Stimulated activated CD8-positive, alpha-beta memory T cell treated with anti-CD3 and anti-CD28 coated beads, Interleukin-7, amount 100 ng/mL, for 1 hour (primary cell): ENCODE results near the gene RPS26.
"Not testable (repeated sequence)": the region's sequence is repeated elsewhere in the genome, so short reads cannot be mapped to it uniquely, and the experiment has no call there.

Source experiments
- DNase-seq, 2 donors: peaks; one replicate each; pipeline ENCODE4 v3.0.0-alpha.2; 2020; ENCODE audit warnings: low read depth in 2 of 2

The RPS26 gene

GRCh38 chr12:56021889-56022497 lies 19.7 kb upstream of the RPS26 start:
- no peak for DNase-seq

DNA sequence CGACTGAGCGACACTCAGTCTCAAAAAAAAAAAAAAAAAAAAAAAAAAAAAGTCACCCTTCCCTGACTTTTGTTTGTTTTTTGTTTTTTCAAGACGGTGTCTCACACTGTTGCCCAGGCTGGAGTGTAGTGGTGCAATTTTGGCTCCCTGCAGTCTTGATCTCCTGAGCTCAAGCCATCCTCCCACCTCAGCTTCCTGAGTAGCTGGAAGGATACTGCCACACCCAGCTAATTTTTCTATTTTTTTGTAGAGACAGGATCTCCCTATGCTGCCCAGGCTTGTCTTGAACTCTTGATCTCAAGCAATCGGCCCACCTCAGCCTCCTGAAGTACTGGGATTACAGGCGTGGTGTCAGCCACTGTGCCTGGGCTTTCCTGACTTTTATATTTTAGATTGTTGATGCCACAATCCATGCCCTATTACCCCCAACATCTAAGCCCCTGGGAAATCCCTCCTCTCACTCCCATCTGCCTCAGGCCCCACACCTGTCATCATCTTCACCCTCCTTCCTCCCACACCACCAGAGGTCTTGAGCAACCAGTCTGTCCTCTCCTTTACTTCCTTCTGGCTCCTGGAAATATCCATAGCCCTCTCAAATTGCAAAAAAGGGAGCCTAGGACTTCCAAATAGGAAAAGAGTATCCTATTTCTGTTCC lies 13.1 kb upstream of the RPS26 start:
- no peak for DNase-seq

DNA sequence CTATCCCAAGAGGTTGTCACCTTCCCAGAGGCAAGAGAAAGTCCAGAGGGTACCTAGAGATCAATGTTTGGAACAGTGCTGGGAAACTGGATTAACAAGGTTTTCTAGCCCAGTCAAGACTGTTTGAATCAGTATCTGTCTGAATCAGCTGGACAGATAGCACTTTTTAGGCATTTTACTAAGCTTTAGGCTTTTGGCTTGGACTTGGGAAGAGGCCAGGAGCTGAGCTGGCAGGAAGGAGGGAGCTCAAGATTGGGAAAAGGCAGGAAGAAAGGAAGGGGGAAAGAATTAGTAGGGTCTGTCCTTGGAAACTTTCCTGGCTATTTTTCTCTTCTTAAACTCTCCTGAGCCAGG lies 12.6 kb upstream of the RPS26 start:
- DNase-seq: no peak

DNA sequence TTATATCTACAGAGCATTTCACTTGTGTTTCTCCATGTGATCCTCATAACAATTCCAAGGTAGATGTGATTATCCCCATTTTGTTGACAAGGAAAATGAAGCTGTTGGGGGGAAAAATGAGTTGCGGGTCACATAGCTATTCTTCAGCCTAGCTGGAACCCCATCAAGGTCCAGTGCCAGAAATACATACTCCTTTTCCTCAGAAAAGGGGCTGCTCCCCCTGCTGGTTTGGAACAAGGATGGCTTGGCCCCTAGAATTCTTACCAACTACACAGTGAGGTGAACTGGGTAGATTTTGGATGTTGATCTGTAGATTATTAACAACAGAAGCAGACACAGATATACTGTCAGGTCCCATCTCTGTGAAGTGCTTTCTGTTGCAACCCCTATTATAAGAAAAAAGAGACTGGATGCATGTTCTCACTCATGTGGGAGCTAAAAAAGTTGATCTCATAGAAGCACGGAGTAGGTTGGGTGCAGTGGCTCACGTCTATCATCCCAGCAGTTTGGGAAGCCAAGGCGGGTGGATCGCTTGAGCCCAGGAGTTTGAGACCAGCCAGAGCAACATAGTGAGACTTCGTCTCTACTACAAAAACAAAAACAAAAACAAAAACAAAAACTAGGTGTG lies 11.9 kb upstream of the RPS26 start:
- no peak for DNase-seq

- no peak for DNase-seq
Observed at GRCh38 chr12:56031987-56032386, 9.7 kb upstream of the RPS26 start.

DNA sequence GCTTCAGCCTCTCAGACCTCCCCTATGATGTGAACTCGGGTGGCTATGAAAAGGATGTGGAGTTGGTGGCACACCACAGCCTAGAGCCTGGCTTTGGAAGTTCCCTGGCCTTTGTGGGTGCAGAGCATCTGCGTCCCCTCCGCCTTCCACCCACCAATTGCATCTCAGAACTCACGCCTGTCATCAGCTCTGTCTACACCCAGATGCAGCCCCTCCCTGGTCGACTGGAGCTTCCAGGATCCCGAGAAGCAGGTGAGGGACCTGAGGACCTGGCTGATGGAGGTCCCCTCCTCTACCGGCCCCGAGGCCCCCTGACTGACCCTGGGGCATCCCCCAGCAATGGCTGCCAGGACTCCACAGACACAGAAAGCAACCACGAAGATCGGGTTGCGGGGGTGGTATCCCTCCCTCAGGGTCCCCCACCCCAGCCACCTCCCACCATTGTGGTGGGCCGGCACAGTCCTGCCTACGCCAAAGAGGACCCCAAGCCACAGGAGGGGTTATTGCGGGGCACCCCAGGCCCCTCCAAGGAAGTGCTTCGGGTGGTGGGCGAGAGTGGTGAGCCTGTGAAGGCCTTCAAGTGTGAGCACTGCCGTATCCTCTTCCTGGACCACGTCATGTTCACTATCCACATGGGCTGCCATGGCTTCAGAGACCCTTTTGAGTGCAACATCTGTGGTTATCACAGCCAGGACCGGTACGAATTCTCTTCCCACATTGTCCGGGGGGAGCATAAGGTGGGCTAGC lies 7.0 kb upstream of the RPS26 start:
- DNase-seq: no peak

- DNase-seq: no peak
Observed at GRCh38 chr12:56037161-56037560, 4.6 kb upstream of the RPS26 start.

DNA sequence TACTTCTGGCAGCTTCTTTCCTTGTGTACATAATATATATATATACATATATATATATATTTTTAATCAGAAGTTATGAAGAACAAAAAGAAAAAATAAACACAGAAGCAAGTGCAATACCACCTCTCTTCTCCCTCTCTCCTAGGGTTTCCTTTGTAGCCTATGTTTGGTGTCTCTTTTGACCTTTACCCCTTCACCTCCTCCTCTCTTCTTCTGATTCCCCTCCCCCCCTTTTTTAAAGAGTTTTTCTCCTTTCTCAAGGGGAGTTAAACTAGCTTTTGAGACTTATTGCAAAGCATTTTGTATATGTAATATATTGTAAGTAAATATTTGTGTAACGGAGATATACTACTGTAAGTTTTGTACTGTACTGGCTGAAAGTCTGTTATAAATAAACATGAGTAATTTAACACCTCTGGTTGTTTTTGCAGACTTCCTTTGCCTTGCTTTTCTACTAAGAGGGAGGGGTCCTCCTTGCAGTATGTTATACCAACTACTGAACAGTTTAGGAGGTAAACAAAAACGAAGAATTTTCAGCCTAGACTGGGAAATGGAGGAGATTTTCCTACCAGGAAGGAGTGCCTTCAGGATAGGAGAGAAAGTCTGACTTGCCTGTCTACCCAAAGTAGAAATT lies 3.6 kb upstream of the RPS26 start:
- no peak for DNase-seq

DNA sequence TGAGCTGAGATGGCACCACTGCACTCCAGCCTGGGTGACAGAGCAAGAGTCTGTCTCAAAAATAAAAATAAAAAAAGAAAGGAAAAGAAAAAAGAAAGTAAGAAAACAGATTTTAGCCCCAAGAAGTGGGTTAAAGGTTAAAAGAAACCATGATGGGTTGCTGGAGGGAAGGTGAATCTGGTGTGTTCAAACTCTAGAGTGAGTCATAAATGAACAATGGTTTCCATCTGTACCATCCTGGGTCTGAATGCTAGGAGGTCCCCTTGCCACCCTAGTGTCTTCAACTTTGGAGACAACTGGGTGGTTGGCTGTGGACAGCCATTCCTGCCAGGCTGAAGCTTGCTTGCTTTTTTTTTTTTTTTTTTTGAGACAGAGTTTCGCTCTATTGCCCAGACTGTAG lies 1.6 kb upstream of the RPS26 start:
- no peak for DNase-seq

GRCh38 chr12:56040963-56041551 lies 661 bp upstream of the RPS26 start:
- no peak for DNase-seq

- DNase-seq: not testable (repeated sequence)
Observed at GRCh38 chr12:56042430-56042813, 704 bp downstream of the RPS26 start.

- no peak for DNase-seq
Observed at GRCh38 chr12:56042843-56043242, 1.1 kb downstream of the RPS26 start.

GRCh38 chr12:56046027-56046780 lies 4.5 kb downstream of the RPS26 start:
- no peak for DNase-seq

DNA sequence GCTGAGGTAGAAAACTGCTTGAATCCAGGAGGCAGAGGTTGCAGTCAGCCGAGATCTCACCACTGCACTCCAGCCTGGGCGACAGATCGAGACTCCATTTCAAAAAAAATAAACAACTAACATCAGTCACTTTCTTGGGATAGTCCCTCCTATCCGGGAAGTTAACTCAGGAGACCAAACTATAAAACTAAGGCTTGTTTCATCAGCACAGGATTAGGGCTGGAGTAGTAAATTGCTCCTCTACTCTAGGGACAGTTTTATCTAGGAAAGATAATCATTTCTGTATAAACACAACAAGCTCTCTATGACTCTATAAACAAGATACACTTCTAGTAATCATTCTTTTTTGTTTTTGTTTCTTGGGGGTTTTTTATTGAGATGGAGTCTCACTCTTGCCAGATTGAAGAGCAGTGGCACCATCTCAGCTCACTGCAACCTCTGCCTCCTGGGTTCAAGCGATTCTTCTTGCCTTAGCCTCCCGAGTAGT lies 11.7 kb downstream of the RPS26 start:
- no peak for DNase-seq

GRCh38 chr12:56059964-56060363 lies 18.2 kb downstream of the RPS26 start:
- DNase-seq: not testable (repeated sequence)

- DNase-seq: no peak
Observed at GRCh38 chr12:56061982-56062381, 20.3 kb downstream of the RPS26 start.

DNA sequence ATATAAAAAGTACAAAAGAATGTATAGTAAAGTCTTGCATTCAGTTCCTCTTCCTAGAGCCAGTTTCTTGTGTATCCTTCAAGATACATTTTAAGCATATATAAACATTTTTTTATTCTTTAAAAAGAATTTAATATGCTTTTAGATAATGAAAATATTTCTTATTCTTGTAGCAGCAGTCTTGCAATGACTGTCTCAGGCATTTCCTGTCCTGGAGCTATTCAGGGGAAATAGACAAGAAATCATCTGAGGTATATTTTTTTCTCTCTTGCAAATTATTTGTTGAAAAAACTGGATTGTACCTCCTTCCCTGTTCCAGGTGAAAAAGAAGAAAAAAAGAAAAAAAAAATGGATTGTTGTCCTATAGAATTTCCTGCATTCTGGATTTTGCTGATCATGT lies 21.3 kb downstream of the RPS26 start:
- DNase-seq: no peak

DNA sequence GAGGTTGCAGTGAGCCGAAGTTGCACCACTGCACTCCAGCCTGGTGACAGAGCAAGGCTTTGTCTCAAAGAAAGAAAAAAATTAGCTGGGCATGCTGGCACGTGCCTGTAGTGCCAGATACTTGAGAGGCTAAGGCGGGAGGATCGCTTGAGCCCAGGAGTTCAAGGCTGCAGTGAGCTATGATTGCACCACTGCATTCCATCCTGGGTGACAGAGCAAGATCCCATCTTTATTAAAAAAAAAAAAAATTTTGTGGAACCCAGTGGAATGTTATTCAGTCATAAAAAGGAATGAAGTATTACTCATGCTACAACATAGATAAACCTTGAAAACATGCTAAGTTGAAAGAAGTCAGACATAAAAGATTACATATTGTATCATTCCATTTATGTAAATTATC lies 29.9 kb downstream of the RPS26 start:
- DNase-seq: no peak

DNA sequence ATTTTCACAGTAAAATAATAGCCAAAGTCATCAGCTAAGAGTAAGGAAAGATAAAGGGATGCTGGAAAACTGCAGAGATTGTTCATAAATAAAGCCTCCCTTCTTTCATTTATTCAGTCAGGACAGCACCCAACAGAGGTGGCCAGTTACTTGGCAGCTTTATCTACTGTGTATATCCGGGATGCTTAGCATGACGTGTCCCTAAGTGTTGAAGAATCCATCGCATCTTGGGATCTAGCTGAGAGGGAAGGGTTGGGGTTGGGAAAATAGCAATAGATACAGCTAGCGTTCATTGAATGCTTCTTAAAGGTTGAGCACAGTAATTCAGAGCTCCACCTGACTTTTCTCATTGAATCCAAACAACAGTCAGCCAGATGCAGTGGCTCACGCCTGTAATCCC lies 32.7 kb downstream of the RPS26 start:
- no peak for DNase-seq

- not testable (repeated sequence) for DNase-seq
Observed at GRCh38 chr12:56077966-56078365, 36.2 kb downstream of the RPS26 start.

DNA sequence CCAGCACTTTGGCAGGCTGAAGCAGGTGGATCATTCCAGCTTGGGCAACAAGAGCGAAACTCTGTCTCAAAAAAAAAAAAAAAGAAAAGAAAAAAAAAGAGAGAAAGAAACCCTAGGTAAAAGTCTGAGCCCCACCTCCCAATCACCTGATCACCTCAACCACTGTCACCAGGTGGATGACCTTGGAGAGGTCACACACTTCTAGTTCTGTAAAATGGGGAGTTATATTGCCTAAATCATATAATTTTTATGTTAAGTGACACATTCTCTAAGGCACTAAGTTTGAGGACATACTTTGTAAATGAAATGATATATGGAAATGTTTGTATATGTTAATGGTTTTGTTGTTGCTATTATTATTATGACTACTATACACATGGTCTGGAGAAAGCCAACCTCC lies 36.7 kb downstream of the RPS26 start:
- DNase-seq: no peak
